ENCODE data around the gene HPN.

DNA sequence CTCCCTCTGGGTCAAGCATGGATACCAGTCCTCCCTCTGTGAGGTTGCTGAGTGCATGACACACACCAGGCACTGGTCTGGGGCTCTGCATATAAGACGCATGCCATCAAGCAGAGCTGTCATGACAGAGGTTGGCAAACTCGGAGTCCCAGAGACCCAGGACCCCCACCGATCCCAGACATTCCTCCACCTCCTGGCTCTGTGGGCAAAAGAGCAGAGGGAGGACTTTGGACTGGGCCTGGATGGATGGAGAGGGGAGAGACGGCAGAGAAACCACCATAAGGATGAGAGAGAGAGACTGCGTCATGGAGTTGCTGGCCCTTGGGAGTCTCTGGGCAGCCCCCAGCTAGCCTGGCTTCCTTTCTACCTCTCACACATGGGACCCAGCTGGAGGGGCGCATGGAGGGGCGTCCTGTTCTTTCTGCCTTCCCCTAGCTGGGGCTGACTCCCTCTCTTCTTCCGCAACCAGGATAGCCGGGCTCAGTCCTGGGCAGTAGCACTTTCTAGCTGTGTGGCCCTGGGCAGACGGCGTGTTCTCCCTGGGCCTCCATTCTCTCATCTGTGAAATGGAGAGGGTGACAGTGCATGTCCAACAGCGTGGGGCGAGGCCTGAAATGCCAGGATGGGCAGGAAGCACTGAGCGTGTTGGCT lies 1.6 kb downstream of the HPN start:
- TF ChIP-seq EZH2phosphoT487 (IDR thresholded peaks at IDR 0.05; ENCODE audit: borderline replicate concordance, low read length): no peak
- TF ChIP-seq, protein P1, sequence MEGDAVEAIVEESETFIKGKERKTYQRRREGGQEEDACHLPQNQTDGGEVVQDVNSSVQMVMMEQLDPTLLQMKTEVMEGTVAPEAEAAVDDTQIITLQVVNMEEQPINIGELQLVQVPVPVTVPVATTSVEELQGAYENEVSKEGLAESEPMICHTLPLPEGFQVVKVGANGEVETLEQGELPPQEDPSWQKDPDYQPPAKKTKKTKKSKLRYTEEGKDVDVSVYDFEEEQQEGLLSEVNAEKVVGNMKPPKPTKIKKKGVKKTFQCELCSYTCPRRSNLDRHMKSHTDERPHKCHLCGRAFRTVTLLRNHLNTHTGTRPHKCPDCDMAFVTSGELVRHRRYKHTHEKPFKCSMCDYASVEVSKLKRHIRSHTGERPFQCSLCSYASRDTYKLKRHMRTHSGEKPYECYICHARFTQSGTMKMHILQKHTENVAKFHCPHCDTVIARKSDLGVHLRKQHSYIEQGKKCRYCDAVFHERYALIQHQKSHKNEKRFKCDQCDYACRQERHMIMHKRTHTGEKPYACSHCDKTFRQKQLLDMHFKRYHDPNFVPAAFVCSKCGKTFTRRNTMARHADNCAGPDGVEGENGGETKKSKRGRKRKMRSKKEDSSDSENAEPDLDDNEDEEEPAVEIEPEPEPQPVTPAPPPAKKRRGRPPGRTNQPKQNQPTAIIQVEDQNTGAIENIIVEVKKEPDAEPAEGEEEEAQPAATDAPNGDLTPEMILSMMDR (IDR thresholded peaks at IDR 0.05; ENCODE audit: low read depth, low read length, poor library complexity, severe bottlenecking): no peak

Data from DOHH2 (cell line).